T47D (cell line): ENCODE results near the gene STYXL1.
A peak's percentile ranks its signal among the peaks of the same experiment; 100 is the strongest.

Source experiments
- DNase-seq, 2 experiments: peaks; one replicate each; pipeline versions ENCODE4 v3.0.0 to v3.0.0-alpha.2; 2011 to 2012; ENCODE audit warnings: low read depth in 1 of 2, low spot score in 1 of 2
- JUND ChIP-seq: IDR thresholded peaks from 2 replicates; pipeline ENCODE4 v1.6.1; 2012; ENCODE audit warnings: low read depth
- in situ Hi-C: cut with HindIII; loops from 2 replicates; pipeline ENCODE4 v1.10.0; 2016; ENCODE audit warnings: low sequenced_read_pairs, low pct_unique_long_range_greater_than_20kb

The STYXL1 gene

GRCh38 chr7:75984130-75985008, 63.4 kb downstream of the STYXL1 start:
- in situ Hi-C loops, result no loop called here
- no peak for TF ChIP-seq JUND
- DNase-seq, result no peak

DNA sequence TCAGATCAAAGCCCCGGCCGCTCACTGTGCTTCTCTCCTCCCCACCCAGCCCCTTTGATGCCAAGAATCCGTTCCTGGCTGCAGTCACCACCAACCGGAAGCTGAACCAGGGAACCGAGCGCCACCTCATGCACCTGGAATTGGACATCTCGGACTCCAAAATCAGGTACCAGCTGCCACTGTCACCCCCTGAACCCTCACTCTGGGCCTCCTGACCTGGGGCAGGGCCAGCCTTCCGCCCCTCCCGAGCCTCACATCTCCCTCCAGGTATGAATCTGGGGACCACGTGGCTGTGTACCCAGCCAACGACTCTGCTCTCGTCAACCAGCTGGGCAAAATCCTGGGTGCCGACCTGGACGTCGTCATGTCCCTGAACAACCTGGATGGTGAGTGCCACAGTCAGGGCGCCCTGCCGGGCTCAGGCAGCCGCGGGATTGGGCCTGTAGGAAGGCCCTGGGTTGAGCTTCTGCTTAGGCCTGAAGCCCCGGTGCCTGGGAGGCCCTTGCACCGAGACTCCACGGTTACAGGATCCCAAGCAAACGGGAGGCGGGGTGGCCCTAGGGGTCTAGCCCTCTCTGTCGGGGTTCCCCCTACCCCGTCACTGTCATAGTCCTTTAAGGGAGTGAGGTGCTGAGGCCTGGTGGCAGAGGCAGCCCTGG, 64.2 kb downstream of the STYXL1 start:
- no peak for DNase-seq
- in situ Hi-C loops, result no loop called here
- no peak for TF ChIP-seq JUND

DNA sequence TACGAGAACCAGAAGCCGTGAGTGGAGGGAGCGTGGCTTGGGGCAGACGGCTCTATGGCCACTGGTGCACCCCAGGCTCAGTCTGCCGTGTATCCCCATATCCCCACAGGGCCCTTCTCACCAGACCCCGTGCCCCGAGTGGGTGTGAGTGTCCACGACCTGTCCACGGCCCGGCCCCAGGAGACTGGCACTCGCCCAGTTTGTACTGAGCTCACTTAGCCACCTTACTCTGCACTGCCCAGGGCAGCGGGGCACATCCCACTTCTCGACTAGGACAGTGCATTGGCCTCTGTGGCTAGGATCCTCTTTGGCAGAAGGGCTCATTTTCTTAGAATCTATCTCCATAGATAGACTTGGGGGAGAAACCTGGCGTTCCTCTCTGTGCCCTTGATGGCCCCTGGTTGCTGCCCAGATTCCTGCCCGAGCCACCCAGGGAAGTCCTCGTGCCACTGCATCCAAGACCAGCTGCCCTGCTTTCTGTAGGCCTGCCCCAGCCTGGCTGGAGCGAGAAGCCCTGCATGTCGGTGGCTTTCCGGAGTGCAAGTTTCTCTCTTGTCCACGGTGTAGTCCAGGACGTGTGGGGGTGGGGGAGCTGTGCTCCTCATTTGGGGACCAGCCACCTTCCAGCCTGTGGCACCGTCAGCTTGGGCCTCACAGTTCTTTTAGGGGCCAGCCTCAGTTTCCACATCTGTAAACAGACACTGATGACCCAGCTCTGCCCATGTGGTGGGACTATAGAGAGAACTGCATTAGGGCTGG, 65.3 kb downstream of the STYXL1 start:
- in situ Hi-C loops, result no loop called here
- no peak for DNase-seq
- no peak for TF ChIP-seq JUND

GRCh38 chr7:75981453-75982305, 66.1 kb downstream of the STYXL1 start:
- DNase-seq, result no peak
- TF ChIP-seq JUND, result no peak
- in situ Hi-C loops, result no loop called here

GRCh38 chr7:75981203-75981452, 66.7 kb downstream of the STYXL1 start:
- no peak for TF ChIP-seq JUND
- no peak for DNase-seq
- in situ Hi-C loops, result no loop called here

- no peak for TF ChIP-seq JUND
- DNase-seq, result no peak
- in situ Hi-C loops, result no loop called here
Measured at GRCh38 chr7:75980430-75981202, 67.2 kb downstream of the STYXL1 start.

- DNase-seq, result no peak
- in situ Hi-C loops, result no loop called here
- TF ChIP-seq JUND, result no peak
Measured at GRCh38 chr7:75979759-75980429, 67.9 kb downstream of the STYXL1 start.

GRCh38 chr7:75977743-75978142, 70.1 kb downstream of the STYXL1 start:
- no peak for TF ChIP-seq JUND
- in situ Hi-C loops, result no loop called here
- DNase-seq, result no peak

DNA sequence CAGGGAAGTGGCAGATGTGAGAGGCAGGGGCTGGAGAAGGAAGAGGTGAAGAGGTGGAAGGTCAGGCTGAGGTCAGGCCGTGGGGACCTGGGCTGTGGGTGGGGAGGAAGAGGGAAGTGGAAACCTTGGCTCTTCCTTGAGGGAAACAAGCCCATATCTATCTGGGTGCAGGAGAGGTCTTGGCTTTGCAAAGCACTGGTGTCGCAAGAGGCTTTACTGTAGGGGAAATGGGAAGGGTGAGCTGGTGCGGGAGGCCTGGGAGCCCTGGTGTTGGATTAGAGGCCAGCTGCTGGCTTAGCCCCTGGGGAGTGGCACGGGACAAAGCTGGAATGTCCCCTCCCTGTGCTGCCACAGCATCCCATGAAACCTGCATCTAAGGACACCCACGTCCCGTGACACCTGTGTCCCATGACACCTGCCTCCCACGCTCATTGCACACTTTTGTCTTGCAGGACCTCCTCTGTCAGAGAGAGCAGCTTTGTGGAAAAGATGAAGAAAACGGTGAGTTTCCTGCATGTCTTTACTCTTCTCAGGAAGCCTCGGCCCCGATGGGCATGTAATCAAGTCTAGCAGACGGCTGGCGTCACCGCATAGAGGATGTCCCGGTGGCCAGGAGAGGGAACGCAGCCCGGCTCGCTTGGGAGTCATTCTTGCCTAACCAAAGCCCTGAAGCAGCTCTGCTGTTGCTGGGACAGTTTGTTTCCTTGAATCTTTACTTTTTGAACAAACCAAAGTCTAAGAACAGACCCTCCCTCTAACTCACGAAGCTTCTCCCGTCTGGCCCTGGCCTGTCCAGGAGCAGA, 75.6 kb downstream of the STYXL1 start:
- TF ChIP-seq JUND, result no peak
- in situ Hi-C loops, result no loop called here
- DNase-seq, result peak in 1 of 2 experiments; percentile 52

- in situ Hi-C loops, result no loop called here
Measured at GRCh38 chr7:75971309-75971960, 76.4 kb downstream of the STYXL1 start.

More at GRCh38 chr7:75971309-75971960, 76.4 kb downstream of the STYXL1 start:
- no peak for DNase-seq
- no peak for TF ChIP-seq JUND
